ENCODE results near the gene ZNF385A. TPM values are rescaled to one million over a fixed set of nuclear protein-coding genes. Genes with fewer than 3 reads are reported as not detected.

ZNF385A gene
- total and polyA plus RNA-seq, 4 donors, result 2.5 to 4.0 (median 2.8) TPM

GRCh38 chr12:54338698-54339296 lies 45.7 kb downstream of the ZNF385A start:
- Histone ChIP-seq H3K9ac (ENCODE audit: low read depth in 1 of 2, low read length in 2 of 2) (no peak overlapping the region), H3K4me1 (ENCODE audit: control insufficient read depth in 4 of 4, insufficient read depth in 4 of 4, low read length in 3 of 4) (peaks cover 5 to 26% (median 13%) of the 10 kb centered on the region in 4 donors), H3K4me3 (ENCODE audit: low read depth in 1 of 3, low read length in 3 of 3) (no peak overlapping the region), H3K9me3 (ENCODE audit: control insufficient read depth in 4 of 4, low read length in 3 of 4) (no peaks in the 10 kb centered on the region), H3K36me3 (ENCODE audit: control insufficient read depth in 4 of 4, insufficient read depth in 3 of 4, low read depth in 1 of 4, low read length in 3 of 4) (peaks cover 3 to 31% (median 24%) of the 10 kb centered on the region in 4 donors), H3K27ac (ENCODE audit: low read depth in 1 of 2, low read length in 2 of 2) (no peak overlapping the region), H3K27me3 (ENCODE audit: control insufficient read depth in 4 of 4, insufficient read depth in 4 of 4, low read length in 3 of 4) (no peaks in the 10 kb centered on the region)
- TF ChIP-seq HNF4G (IDR thresholded peaks at IDR 0.05), result no peak
- TF ChIP-seq SP1 (IDR thresholded peaks at IDR 0.05), result no peak
- TF ChIP-seq RAD21 (IDR thresholded peaks at IDR 0.05), result no peak
- no peak for TF ChIP-seq FOXA1 (IDR thresholded peaks at IDR 0.05)
- no peak for TF ChIP-seq ZBTB33 (IDR thresholded peaks at IDR 0.05)
- no peak for TF ChIP-seq EGR1 (IDR thresholded peaks at IDR 0.05; ENCODE audit: low read depth in 2 of 2)
- no peak for TF ChIP-seq GABPA (IDR thresholded peaks at IDR 0.05 in 1 of 2, conservative IDR thresholded peaks at IDR 0.05 in 1 of 2)
- no peak for TF ChIP-seq YY1 (IDR thresholded peaks at IDR 0.05)
- TF ChIP-seq JUND (IDR thresholded peaks at IDR 0.05), result no peak
- no peak for TF ChIP-seq HNF4A (conservative IDR thresholded peaks at IDR 0.05)
- WGBS, result 97% methylated on average over 4 of the region's 4 CpGs
- no peak for DNase-seq (ENCODE audit: low spot score)

GRCh38 chr12:54337854-54338650 lies 46.5 kb downstream of the ZNF385A start:
- H3K9me3 ChIP-seq (ENCODE audit: control insufficient read depth in 4 of 4, low read length in 3 of 4), result no peaks in the 10 kb centered on the region
- H3K4me1 ChIP-seq (ENCODE audit: control insufficient read depth in 4 of 4, insufficient read depth in 4 of 4, low read length in 3 of 4), result peaks cover 5 to 26% (median 13%) of the 10 kb centered on the region in 4 donors
- H3K36me3 ChIP-seq (ENCODE audit: control insufficient read depth in 4 of 4, insufficient read depth in 3 of 4, low read depth in 1 of 4, low read length in 3 of 4), result peaks cover 2 to 24% (median 18%) of the 10 kb centered on the region in 4 donors
- TF ChIP-seq ATF3 (IDR thresholded peaks at IDR 0.05) (no peak), FOXA2 (IDR thresholded peaks at IDR 0.05) (no peak), MAX (IDR thresholded peaks at IDR 0.05) (no peak), HNF4A (conservative IDR thresholded peaks at IDR 0.05) (no peak), EGR1 (IDR thresholded peaks at IDR 0.05; ENCODE audit: low read depth in 2 of 2) (no peak), RAD21 (IDR thresholded peaks at IDR 0.05) (no peak), JUND (IDR thresholded peaks at IDR 0.05) (no peak), FOXA1 (IDR thresholded peaks at IDR 0.05) (no peak), YY1 (IDR thresholded peaks at IDR 0.05) (no peak), REST (IDR thresholded peaks at IDR 0.05) (no peak), NR2F2 (IDR thresholded peaks at IDR 0.05) (no peak), ZBTB33 (IDR thresholded peaks at IDR 0.05) (no peak)
- WGBS, result 58% methylated on average over 3 of the region's 3 CpGs
- H3K4me3 ChIP-seq (ENCODE audit: low read depth in 1 of 3, low read length in 3 of 3), result no peak overlapping the region
- H3K9ac ChIP-seq (ENCODE audit: low read depth in 1 of 2, low read length in 2 of 2), result no peak overlapping the region
- no peak overlapping the region for H3K27ac ChIP-seq (ENCODE audit: low read depth in 1 of 2, low read length in 2 of 2)
- DNase-seq (ENCODE audit: low spot score), result no peak
- H3K27me3 ChIP-seq (ENCODE audit: control insufficient read depth in 4 of 4, insufficient read depth in 4 of 4, low read length in 3 of 4), result no peaks in the 10 kb centered on the region
